Measurements from ENCODE around the gene TNS2. TPM values are rescaled to one million over a fixed set of nuclear protein-coding genes. Genes with fewer than 3 reads are reported as not detected.

TNS2 gene
- total RNA-seq, 4 donors from 2014 or later, result 48.2 to 397 (median 169) TPM

- TF ChIP-seq POLR2AphosphoS5 (IDR thresholded peaks at IDR 0.05), result no peak
- TF ChIP-seq POLR2A (IDR thresholded peaks at IDR 0.05), result no peak
- TF ChIP-seq EP300 (IDR thresholded peaks at IDR 0.05; ENCODE audit: low read depth), result no peak
- no peak for TF ChIP-seq CTCF (IDR thresholded peaks at IDR 0.05)
Observed at GRCh38 chr12:53059434-53060063, 9.7 kb downstream of the TNS2 start.

GRCh38 chr12:53060064-53060720 is 10.3 kb downstream of the TNS2 start:
- TF ChIP-seq POLR2AphosphoS5 (IDR thresholded peaks at IDR 0.05), result peak in 1 of 3 donors; percentile 1
- TF ChIP-seq CTCF (IDR thresholded peaks at IDR 0.05), result no peak
- no peak for TF ChIP-seq EP300 (IDR thresholded peaks at IDR 0.05; ENCODE audit: low read depth)
- TF ChIP-seq POLR2A (IDR thresholded peaks at IDR 0.05), result no peak
- Histone ChIP-seq H3K36me3 (peaks cover 0 to 3% (median 0%) of the 10 kb centered on the region in 4 donors), H3K4me1 (peaks cover 7 to 27% (median 16%) of the 10 kb centered on the region in 4 donors), H3K27me3 (no peaks in the 10 kb centered on the region), H3K4me3 (no peak overlapping the region), H3K27ac (peak overlapping the region in 1 of 4 donors; percentile 36), H3K9me3 (no peaks in the 10 kb centered on the region)
- WGBS, 2 donors (ENCODE audit: low coverage in 1 of 2), result 76% methylated on average over 13 of the region's 17 CpGs; no CpG with 5 or more reads in 1 of the 2 donors
- no peak for DNase-seq
- in situ Hi-C loops (cut with MboI; ENCODE audit: low pct_ligation_motif_present in 1 of 4, low pct_unique_long_range_greater_than_20kb in 1 of 4, low sequenced_read_pairs in 3 of 4) (loop anchor here in 3 of 4 donors (10.0 to 25.0 kb wide), 3 partner anchors 125 to 227 kb away; partner anchors contain the start of genes CSAD (in 2 of the 3), ZNF740 (in 2 of the 3), MYG1 (in 1 of the 3) and PFDN5 (in 1 of the 3)), intact Hi-C loops (cut with DNase I; ENCODE audit: low total_unique reads) (loop anchor here (10.0 kb wide), 2 partner anchors 135 to 225 kb away; no protein-coding TSS in a partner anchor)

More at GRCh38 chr12:53059434-53060063, 9.7 kb downstream of the TNS2 start:
- H3K4me1 ChIP-seq, result peaks cover 10 to 33% (median 16%) of the 10 kb centered on the region in 4 donors
- H3K36me3 ChIP-seq, result no peaks in the 10 kb centered on the region
- no peak for DNase-seq
- 88 to 100% methylated on average over 6 to 14 of the region's 24 CpGs for WGBS, 2 donors (ENCODE audit: low coverage in 1 of 2)
- no peak overlapping the region for H3K27ac ChIP-seq
- no peaks in the 10 kb centered on the region for H3K9me3 ChIP-seq
- in situ Hi-C loops (cut with MboI; ENCODE audit: low pct_ligation_motif_present in 1 of 4, low pct_unique_long_range_greater_than_20kb in 1 of 4, low sequenced_read_pairs in 3 of 4) (loop anchor here in 3 of 4 donors (10.0 to 25.0 kb wide), 3 partner anchors 125 to 228 kb away; partner anchors contain the start of genes CSAD (in 2 of the 3), ZNF740 (in 2 of the 3), MYG1 (in 1 of the 3) and PFDN5 (in 1 of the 3)), intact Hi-C loops (cut with DNase I; ENCODE audit: low total_unique reads) (loop anchor here (10.0 kb wide), 2 partner anchors 135 to 225 kb away; no protein-coding TSS in a partner anchor)
- H3K27me3 ChIP-seq, result no peaks in the 10 kb centered on the region
- H3K4me3 ChIP-seq, result no peak overlapping the region

- intact Hi-C loops (cut with DNase I; ENCODE audit: low total_unique reads) (loop anchor here (10.0 kb wide), 2 partner anchors 134 to 224 kb away; no protein-coding TSS in a partner anchor), in situ Hi-C loops (cut with MboI; ENCODE audit: low pct_ligation_motif_present in 1 of 4, low pct_unique_long_range_greater_than_20kb in 1 of 4, low sequenced_read_pairs in 3 of 4) (loop anchor here in 3 of 4 donors (10.0 to 25.0 kb wide), 3 partner anchors 124 to 227 kb away; partner anchors contain the start of genes CSAD (in 2 of the 3), ZNF740 (in 2 of the 3), MYG1 (in 1 of the 3) and PFDN5 (in 1 of the 3))
- WGBS, 2 donors (ENCODE audit: low coverage in 1 of 2), result 48% methylated on average over 16 of the region's 18 CpGs; no CpG with 5 or more reads in 1 of the 2 donors
- Histone ChIP-seq H3K4me1 (peaks cover 6 to 23% (median 16%) of the 10 kb centered on the region in 4 donors), H3K36me3 (peaks cover 0 to 9% (median 0%) of the 10 kb centered on the region in 4 donors), H3K4me3 (no peak overlapping the region), H3K27ac (peak overlapping the region; percentile 20 to 44 (median 28)), H3K27me3 (no peaks in the 10 kb centered on the region), H3K9me3 (no peaks in the 10 kb centered on the region)
- TF ChIP-seq CTCF (IDR thresholded peaks at IDR 0.05) (no peak), POLR2AphosphoS5 (IDR thresholded peaks at IDR 0.05) (no peak), EP300 (IDR thresholded peaks at IDR 0.05; ENCODE audit: low read depth) (no peak), POLR2A (IDR thresholded peaks at IDR 0.05) (no peak)
- DNase-seq, result no peak
Observed at GRCh38 chr12:53060721-53061276, 10.9 kb downstream of the TNS2 start.

Measured in transverse colon (tissue), 4 donors.